ENCODE measurements around the gene CFAP99. TPM values are rescaled to one million over a fixed set of nuclear protein-coding genes. Genes with fewer than 3 reads are reported as not detected.

The CFAP99 gene
- total and polyA plus RNA-seq, 9 of the 15 experiments (the other 6 are each of a cell fraction or from before 2014, with no cell fraction given): 0.07 to 0.18 (median 0.09) TPM; not detected in 6

GRCh38 chr4:2386717-2387116 is 32.0 kb upstream of the CFAP99 start (continued):
- TF ChIP-seq ZNF766 (CRISPR knock-in tag; conservative IDR thresholded peaks at IDR 0.05): no peak
- TF ChIP-seq ZNF609 (CRISPR knock-in tag; IDR thresholded peaks at IDR 0.05; ENCODE audit: borderline replicate concordance): no peak
- TF ChIP-seq MAFK (IDR thresholded peaks at IDR 0.05; ENCODE audit: low read length): no peak
- no peak for TF ChIP-seq PKNOX1 (IDR thresholded peaks at IDR 0.05)
- no peak for TF ChIP-seq TRIM24 (IDR thresholded peaks at IDR 0.05)
- TF ChIP-seq HLTF (IDR thresholded peaks at IDR 0.05): no peak
- no peak for TF ChIP-seq HOXB6 (CRISPR knock-in tag; IDR thresholded peaks at IDR 0.05; ENCODE audit: borderline replicate concordance)
- TF ChIP-seq XRCC4 (IDR thresholded peaks at IDR 0.05; ENCODE audit: extremely low read depth, insufficient read depth, insufficient read length): no peak
- no peak for TF ChIP-seq ZNF165 (CRISPR knock-in tag; IDR thresholded peaks at IDR 0.05; ENCODE audit: borderline replicate concordance)

Data from K562 (cell line).